GM23248 (cell line): ENCODE data around the gene TMEM178B.

Experiments used
- EZH2 ChIP-seq: fragments of 200-600 bp; sonication (generic); IDR thresholded peaks from 2 replicates; pipeline ENCODE4 v1.6.1; 2018; ENCODE audit warnings: antibody characterized with exemption, mild to moderate bottlenecking; ENCODE audit not compliant: insufficient read depth, poor library complexity, severe bottlenecking
- EZH2phosphoT487 ChIP-seq: fragments of 200-600 bp; sonication (generic); IDR thresholded peaks from 2 replicates; pipeline ENCODE4 v1.6.1; 2018; ENCODE audit warnings: antibody characterized with exemption, moderate library complexity, mild to moderate bottlenecking, low read depth; ENCODE audit not compliant: insufficient read depth

DNA sequence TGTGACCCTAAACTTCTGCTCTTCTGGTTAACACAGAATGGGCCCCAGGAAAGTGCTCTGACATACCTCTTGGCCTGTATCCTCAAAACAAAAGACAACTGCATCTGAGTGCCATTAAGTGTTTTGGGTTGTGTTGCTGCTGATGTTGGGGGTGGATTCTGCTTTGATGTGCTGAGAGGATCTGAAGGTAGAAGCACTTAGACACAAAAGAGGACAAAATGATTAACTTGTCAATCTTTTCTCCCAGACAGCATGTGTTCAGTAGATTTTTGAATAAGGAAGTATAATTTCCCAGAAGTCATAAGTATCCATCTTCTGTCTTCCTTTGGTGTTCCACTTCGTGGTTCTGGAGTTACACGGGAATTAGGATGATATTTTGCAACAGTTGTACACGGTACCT, 16.1 kb upstream of the TMEM178B start:
- TF ChIP-seq EZH2 (no peak), EZH2phosphoT487 (no peak)
